ENCODE measurements around the gene LAMA5.

LAMA5 gene

GRCh38 chr20:62300319-62300718 is 66.8 kb downstream of the LAMA5 start:
- no peak for DNase-seq (ENCODE audit: low read depth)

- no peak for DNase-seq (ENCODE audit: low read depth)
These were observed 67.4 kb downstream of the LAMA5 start for GRCh38 chr20:62299666-62300236.

DNA sequence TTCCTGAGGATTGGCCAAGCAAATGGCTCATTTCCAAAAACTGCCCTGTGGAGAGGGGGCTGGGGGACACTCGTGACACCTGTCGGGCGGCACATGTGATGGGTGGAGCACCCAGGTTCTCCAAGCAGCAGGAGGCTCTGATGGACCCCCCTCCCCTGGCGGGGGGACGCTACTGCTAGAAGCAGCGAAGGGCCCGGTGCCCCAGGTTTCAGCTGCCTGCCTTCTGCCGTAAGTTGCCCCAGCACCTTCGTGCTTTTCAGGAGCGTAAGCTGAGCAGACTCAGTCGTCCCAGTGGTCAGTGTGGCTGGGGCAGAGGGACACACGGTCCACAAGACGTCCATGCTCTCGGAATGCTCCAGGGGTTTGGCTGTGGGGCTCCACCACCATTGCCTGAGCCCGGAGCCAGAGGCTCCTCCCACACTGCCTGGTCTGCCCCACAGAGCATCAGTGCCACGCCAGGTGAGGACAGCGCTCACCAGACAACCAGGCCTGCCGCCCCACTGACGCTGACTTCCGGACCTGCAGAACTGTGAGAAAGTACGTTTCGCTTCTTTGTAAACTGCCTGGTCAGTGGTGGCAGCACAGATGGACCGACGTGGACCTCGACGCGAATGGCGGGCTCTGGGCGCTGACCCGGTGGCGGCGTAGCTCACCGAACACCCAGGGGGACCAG is 68.4 kb downstream of the LAMA5 start:
- no peak for DNase-seq (ENCODE audit: low read depth)

- DNase-seq (ENCODE audit: low read depth): no peak
These were observed 69.5 kb downstream of the LAMA5 start for GRCh38 chr20:62297449-62298227.

DNA sequence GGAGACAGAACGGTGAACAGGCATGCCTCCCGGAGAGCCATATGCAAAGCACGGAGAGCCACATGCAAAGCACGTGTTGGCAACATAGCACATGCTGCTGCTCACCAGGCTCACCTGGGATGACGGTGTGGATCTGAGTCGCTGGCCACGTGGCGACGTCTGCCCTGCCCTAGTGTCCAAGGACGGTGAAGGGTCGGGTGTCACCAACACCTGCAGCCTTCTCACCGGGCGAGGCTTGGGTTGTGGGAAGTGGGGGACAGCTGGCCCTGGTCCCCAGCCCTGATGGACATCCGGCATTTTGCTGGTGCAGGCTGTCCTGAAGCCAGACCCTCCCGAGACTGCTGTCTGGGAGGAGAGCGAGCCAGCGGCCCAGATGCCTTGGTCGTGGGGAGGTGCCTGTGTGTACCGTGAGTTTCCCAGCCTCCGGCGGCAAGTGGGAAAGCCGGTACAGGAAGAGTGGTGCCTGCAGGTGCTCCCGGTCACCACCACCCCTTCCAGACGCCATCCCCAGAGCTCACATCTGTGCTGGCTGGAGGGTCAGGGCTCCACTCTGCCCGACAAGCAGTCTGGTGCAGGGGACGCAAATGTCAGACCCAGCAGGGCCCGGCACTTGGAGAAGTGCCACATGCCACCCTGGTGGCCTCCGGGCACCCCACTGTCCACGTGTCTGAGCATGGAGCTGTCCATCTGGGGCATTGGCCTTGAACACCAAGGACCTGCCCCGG is 70.2 kb downstream of the LAMA5 start:
- no peak for DNase-seq (ENCODE audit: low read depth)

DNA sequence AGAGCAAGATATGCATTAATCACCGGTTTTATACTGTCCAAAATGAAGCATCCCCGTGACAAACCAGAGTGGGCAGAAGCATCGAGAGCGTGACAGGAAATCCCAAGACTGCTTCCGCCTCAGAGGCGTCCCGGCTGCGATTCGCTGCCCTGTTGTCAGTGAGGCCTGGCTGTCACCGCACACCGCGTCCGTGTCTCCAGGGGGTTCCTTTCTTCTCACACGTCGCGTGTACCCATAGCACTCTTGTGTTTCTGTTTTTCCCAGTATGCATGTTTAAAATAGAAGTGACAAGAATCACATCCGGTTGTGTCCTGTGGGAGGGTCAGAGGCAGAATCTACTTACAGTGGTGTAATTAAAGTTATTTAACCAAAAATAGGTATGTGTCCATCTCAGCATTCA is 72.6 kb downstream of the LAMA5 start:
- no peak for DNase-seq (ENCODE audit: low read depth)

DNA sequence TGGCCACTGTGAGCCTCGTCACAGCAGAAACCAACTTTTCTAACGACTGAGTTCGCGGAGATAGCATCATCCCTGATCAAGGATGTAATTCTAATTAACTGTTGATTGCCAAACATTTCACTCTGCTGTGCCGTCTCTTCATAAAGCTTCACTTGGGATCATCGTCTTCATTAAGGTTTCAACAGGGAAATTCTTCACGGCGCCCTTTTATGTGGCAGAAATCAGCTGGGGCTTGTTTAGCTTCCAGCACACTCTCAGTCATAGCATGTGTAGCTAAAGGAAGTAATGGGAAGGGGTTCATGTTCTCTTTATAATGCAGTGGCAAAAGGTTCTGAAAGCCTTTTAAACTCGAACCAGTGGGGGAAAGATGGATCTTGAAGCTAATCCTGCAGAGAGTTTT is 73.2 kb downstream of the LAMA5 start:
- no peak for DNase-seq (ENCODE audit: low read depth)

- DNase-seq (ENCODE audit: low read depth): no peak
These were observed 73.9 kb downstream of the LAMA5 start for GRCh38 chr20:62293111-62293784.

DNA sequence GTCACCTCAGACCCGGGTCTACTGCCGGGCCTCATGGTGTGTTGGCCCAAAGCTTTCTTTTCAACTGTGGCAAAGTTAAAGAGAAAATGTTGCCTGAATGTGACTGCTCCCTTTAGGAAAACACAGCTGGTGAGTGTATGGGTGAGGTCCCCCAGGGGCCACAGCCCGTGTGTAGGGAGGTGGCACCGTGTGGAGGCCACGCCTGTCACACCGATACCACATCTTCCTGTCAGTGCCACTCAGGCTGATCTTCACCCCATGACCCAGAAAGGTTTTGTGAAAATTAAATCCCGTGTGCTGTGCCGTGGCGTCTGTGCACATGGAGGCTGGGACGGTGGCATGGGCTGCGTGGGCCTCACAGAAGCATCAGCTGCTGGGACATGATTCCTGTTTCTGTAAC is 75.0 kb downstream of the LAMA5 start:
- DNase-seq (ENCODE audit: low read depth): no peak

DNA sequence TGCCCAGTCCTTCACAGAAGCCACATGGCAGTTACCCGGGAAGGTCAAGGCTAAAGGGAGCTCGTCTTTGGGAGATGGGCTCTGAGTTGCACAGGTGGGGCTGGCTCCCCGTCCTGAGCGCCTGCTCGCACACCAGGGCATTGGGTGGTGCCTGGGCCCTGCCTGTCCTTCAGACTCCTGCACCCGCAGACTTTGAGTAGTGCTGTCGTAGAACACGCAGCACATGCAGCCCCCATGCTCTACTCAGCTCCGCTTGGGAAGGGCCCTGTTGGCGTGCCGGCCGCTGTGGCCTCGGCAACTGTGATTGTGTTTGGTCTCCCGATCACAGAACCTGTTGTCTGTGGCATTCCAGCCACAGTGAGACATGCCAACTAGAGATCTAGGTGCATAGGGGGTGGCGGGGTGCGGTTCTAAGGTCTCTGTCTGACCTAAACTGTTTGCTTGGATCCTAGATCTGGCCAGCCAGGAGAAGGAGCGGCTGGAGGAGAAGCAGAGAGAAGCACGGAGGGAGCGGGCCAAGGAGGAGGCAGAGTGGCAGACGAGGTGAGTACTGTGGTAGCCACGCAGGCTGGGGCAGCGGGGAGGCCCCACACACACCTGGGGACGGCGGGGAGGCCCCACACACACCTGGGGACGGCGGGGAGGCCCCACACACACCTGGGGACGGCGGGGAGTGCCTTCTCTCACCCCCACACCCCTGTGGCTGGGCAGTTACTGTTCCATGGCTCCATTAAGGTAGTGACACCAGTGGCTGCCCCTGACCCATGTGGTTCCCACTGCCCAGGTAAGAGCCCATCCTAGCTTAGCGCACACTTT is 75.7 kb downstream of the LAMA5 start:
- DNase-seq (ENCODE audit: low read depth): no peak

- no peak for DNase-seq (ENCODE audit: low read depth)
These were observed 77.2 kb downstream of the LAMA5 start for GRCh38 chr20:62289898-62290297.

DNA sequence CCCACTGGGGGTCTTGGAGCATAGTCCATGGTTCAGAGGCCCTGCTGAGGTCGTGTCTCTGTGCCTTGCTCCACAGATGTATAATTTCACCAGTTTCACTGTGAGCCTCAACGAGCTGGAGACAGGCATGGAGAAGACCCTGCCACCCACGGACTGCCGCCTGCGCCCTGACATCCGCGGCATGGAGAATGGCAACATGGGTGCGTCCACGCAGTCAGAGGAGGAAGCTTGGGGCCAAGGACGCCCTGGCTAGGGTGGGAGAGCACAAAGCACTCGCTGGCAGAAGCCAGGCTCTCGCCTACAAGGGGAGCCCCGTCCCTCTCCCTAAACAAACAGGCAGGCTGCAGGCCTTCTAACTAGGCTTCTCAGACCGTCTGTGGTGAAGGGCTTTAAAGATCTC is 78.0 kb downstream of the LAMA5 start:
- no peak for DNase-seq (ENCODE audit: low read depth)

- no peak for DNase-seq (ENCODE audit: low read depth)
These were observed 78.5 kb downstream of the LAMA5 start for GRCh38 chr20:62288535-62289105.

- DNase-seq (ENCODE audit: low read depth): no peak
These were observed 79.2 kb downstream of the LAMA5 start for GRCh38 chr20:62287759-62288534.

DNA sequence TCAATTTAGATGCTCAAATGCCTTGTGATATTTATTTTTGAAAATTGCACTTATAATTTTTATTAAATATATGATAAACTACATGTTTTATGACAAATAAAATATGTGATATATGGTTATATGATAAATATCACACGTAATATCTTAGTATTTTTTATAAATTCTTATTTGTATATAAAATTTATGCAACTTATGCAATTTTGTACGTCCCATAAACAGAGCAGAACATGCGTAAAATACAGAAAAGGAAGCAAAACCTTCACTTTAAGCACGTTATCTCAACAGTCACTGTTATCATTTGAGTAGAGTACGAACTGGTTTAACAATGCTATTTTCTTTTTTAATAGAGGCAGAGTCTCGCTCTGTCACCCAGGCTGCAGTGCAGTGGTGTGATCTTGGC is 80.0 kb downstream of the LAMA5 start:
- DNase-seq (ENCODE audit: low read depth): no peak

DNA sequence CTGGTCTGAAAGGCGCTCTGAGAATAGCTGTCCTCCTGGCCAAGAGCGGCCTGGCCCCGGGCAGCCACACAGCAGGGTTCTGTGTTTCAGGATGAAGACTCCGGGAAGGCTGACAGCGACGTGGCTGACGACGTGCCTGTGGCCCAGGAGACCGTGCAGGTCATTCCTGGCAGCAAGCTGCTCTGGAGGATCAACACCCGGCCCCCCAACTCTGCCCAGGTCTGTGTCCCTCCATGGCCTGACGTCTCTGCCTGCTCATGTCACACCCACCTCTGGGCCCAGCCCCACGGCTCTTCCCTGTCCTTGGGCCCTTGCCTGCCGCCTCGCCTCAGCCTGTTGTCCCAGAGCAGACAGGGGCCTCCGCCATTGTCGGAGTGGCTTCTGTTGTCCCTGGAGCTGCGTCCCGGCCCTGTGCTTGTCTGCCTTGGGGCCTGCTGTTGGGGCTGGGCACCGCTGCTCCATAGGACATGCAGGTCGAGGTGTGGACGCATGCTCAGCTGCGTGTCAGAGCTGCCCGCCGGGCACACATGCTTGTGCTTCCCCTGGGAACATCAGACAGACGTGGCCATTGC is 80.5 kb downstream of the LAMA5 start:
- DNase-seq (ENCODE audit: low read depth): no peak

GRCh38 chr20:62285722-62286121 is 81.4 kb downstream of the LAMA5 start:
- no peak for DNase-seq (ENCODE audit: low read depth)

- DNase-seq (ENCODE audit: low read depth): no peak
These were observed 82.0 kb downstream of the LAMA5 start for GRCh38 chr20:62285151-62285550.

DNA sequence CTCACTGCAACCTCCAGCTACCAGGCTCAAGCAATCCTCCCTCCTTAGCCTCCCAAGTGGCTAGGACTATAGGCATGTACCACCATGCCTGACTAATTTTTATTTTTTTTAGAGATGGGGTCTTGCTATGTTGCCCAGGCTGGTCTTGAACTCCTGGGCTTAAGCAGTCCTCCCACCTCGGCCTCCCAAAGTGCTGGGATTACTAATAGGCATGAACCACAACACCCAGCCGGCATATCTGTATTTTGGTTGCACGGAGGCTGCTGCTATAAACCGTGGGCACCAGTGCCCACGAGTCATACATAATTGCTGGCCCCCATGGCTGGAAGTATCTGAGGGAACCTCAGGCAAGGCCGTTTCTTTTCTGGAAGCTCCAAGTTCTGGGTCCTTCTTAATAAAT is 82.7 kb downstream of the LAMA5 start:
- no peak for DNase-seq (ENCODE audit: low read depth)

All from EH (cell line).